Vagina (tissue), 2 donors: Measurements from ENCODE around the gene ANO7. TPM values are rescaled to one million over a fixed set of nuclear protein-coding genes. Genes with fewer than 3 reads are reported as not detected.

Experiments
- DNase-seq, 2 donors: peaks; one replicate each; pipeline ENCODE4 v3.0.0-alpha.2; 2017; ENCODE audit errors: extremely low spot score in 2 of 2
- H3K27ac ChIP-seq: fragments of 200-600 bp; sonication (generic); one replicate; pipeline ENCODE4 v1.5.1; 2019
- H3K27me3 ChIP-seq: fragments of 200-600 bp; sonication (generic); one replicate; pipeline ENCODE4 v1.5.1; 2019
- H3K36me3 ChIP-seq, 2 donors: fragments of 200-600 bp; sonication (generic); one replicate each; pipeline ENCODE4 v1.5.1; 2017 to 2019
- H3K4me1 ChIP-seq: fragments of 200-600 bp; sonication (generic); one replicate; pipeline ENCODE4 v1.5.1; 2019
- H3K4me3 ChIP-seq, 2 donors: fragments of 200-600 bp; sonication (generic); 1 replicate in 1 of 2; 2 replicates in 1 of 2; pipeline ENCODE4 v1.5.1; 2016 to 2019
- H3K9me3 ChIP-seq: fragments of 200-600 bp; sonication (generic); one replicate; pipeline ENCODE4 v1.5.1; 2019
- POLR2A ChIP-seq, 2 donors: fragments of 450-650 bp; IDR thresholded peaks; one replicate each; pipeline ENCODE4 v1.6.1; 2017; ENCODE audit warnings: antibody characterized with exemption in 2 of 2, mild to moderate bottlenecking in 2 of 2, moderate library complexity in 2 of 2
- POLR2AphosphoS5 ChIP-seq, 2 donors: sonication (generic); formaldehyde crosslinking; IDR thresholded peaks; one replicate each; pipeline ENCODE4 v1.9.0; 2017; ENCODE audit warnings: antibody characterized with exemption in 2 of 2, mild to moderate bottlenecking in 2 of 2, low read depth in 1 of 2; ENCODE audit not compliant: insufficient read depth in 1 of 2
- intact Hi-C: fragments of 100-400 bp; cut with DNase I; formaldehyde crosslinking; loops from one replicate; pipeline ENCODE4 v1.15.1; 2023
- total RNA-seq: library from RNA; depleted of rRNA; stranded (reverse); fragments of >200 nt; gene quantifications from one replicate; pipeline ENCODE4 v1.2.3, GENCODE V29; 2016
- TF ChIP-seq, protein P1 (sequence below), 3 experiments: fragments of 450-650 bp in 2 of 3; fragments of 200-600 bp in 1 of 3; sonication (generic) in 1 of 3; IDR thresholded peaks; one replicate each; pipeline ENCODE4 v1.5.1; 2017 to 2019; ENCODE audit warnings: antibody characterized with exemption in 3 of 3, mild to moderate bottlenecking in 2 of 3, moderate library complexity in 2 of 3

ANO7 gene
- total RNA-seq, 1 donor from 2014 or later = 0.98 TPM

DNA sequence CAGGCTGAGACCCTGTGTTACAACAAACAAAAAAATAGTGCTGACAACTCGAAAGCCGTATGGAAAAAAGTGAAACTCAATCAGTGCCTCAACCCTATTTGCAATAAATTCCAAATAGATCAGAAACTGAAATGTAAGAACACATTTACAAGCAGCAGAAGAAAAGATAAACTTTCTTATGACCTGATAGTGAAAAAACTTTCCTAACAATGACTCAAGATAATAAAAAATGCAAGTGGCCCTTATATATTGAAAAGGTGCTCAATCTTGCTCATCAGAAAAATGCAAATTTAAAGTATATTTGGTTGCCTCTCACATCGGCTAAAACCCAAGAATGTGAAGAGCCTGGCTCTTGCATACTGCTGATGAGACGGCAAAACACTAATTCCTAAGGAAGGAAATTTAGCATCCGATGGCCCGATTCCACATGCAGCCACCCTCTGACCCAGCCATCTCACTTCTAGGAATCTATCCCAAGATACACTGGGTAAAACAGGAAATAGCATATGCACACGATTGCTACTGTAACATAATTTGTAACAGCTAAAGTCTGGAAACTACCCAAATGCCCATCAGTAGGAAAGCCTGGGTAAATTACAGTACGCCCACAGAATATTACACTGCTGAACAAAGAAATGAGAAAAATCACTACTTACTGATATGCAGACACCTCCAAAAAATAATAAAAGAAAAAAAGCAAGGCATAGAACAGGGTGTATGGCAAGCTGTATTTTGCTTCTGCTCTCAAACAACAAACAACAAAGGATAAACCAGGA is 70.2 kb downstream of the ANO7 start:
- Histone ChIP-seq H3K9me3 (no peaks in the 10 kb centered on the region), H3K4me3 (no peak overlapping the region), H3K27ac (no peak overlapping the region), H3K27me3 (no peaks in the 10 kb centered on the region), H3K36me3 (peaks cover 10 to 90% of the 10 kb centered on the region in 2 donors), H3K4me1 (no peaks in the 10 kb centered on the region)
- intact Hi-C loops = no loop called here
- DNase-seq = no peak
- TF ChIP-seq, protein P1, sequence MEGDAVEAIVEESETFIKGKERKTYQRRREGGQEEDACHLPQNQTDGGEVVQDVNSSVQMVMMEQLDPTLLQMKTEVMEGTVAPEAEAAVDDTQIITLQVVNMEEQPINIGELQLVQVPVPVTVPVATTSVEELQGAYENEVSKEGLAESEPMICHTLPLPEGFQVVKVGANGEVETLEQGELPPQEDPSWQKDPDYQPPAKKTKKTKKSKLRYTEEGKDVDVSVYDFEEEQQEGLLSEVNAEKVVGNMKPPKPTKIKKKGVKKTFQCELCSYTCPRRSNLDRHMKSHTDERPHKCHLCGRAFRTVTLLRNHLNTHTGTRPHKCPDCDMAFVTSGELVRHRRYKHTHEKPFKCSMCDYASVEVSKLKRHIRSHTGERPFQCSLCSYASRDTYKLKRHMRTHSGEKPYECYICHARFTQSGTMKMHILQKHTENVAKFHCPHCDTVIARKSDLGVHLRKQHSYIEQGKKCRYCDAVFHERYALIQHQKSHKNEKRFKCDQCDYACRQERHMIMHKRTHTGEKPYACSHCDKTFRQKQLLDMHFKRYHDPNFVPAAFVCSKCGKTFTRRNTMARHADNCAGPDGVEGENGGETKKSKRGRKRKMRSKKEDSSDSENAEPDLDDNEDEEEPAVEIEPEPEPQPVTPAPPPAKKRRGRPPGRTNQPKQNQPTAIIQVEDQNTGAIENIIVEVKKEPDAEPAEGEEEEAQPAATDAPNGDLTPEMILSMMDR (IDR thresholded peaks at IDR 0.05) = no peak

DNA sequence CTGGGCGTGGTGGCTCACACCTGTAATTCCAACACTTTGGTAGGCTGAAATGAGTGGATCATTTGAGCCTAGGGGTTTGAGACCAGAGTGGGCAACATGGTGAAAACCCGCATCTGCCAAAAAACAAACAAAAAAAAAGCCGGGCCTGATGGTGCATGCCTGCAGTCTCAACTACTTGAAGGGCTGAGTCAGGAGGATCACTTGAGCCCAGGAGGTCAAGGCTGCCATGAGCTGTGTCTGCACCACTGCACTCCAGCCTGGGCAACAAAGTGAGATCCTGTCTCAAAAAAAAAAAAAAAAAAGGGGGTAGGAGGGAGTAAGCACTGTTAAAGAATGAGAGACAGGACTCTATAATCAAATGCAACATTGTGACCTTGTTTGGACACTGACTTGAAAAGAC is 72.4 kb downstream of the ANO7 start:
- Histone ChIP-seq H3K27me3 (no peaks in the 10 kb centered on the region), H3K27ac (no peak overlapping the region), H3K4me1 (no peaks in the 10 kb centered on the region), H3K36me3 (peaks cover 3 to 88% of the 10 kb centered on the region in 2 donors), H3K9me3 (no peaks in the 10 kb centered on the region), H3K4me3 (no peak overlapping the region)
- TF ChIP-seq POLR2A (IDR thresholded peaks at IDR 0.05) (no peak), POLR2AphosphoS5 (IDR thresholded peaks at IDR 0.05; ENCODE audit: insufficient read depth in 1 of 2, low read depth in 1 of 2) (no peak)
- TF ChIP-seq, protein P1 (IDR thresholded peaks at IDR 0.05) = no peak
- intact Hi-C loops = no loop called here
- DNase-seq = no peak

DNA sequence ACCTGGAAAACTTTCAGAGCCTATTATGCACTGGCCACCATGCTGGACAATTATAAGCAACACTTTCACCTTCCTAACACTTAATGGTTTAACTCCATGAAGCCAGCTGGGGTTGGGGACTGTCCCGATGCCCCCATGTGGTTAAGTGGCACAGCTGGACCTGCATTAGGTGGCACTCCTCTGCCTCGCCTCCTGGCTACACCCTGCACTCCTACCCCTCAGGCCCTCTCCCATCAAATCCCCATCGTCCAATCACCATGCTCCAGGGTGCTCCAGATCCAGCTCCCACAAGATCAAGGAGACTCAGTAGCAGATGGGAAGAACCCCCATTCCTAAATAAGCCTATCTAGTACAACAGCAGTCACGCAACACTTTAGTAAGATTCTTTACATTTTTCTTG is 73.2 kb downstream of the ANO7 start:
- H3K27ac ChIP-seq = no peak overlapping the region
- peaks cover 0 to 88% of the 10 kb centered on the region in 2 donors for H3K36me3 ChIP-seq
- no peak for DNase-seq
- intact Hi-C loops = no loop called here
- peaks cover 3% of the 10 kb centered on the region for H3K4me1 ChIP-seq
- no peak overlapping the region for H3K4me3 ChIP-seq
- H3K27me3 ChIP-seq = no peaks in the 10 kb centered on the region
- TF ChIP-seq POLR2A (IDR thresholded peaks at IDR 0.05) (no peak), POLR2AphosphoS5 (IDR thresholded peaks at IDR 0.05; ENCODE audit: insufficient read depth in 1 of 2, low read depth in 1 of 2) (no peak)
- TF ChIP-seq, protein P1 (IDR thresholded peaks at IDR 0.05) = no peak
- no peaks in the 10 kb centered on the region for H3K9me3 ChIP-seq

DNA sequence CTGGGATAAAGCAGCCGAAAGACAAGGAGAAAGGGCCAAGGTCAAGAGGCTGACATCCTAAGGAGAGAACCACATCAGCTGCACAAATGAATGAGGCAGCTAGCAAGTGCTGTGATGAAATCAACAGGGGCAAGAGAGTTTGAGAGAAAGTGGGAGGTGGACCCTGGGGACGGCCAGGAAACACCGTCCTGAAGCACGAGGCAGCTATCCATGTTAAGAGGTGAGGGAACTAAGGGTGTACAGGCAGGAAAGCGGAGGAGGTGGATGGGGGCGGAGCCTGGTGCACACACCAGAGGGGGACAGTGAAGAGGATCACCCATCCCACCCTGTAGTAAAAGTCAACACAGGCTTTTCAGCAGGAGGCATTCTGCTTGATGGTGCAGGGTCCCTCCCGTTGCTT is 74.6 kb downstream of the ANO7 start:
- Histone ChIP-seq H3K27ac (no peak overlapping the region), H3K27me3 (no peaks in the 10 kb centered on the region), H3K9me3 (no peaks in the 10 kb centered on the region), H3K4me1 (peaks cover 12% of the 10 kb centered on the region), H3K4me3 (no peak overlapping the region), H3K36me3 (peaks cover 0 to 84% of the 10 kb centered on the region in 2 donors)
- intact Hi-C loops = no loop called here
- no peak for TF ChIP-seq POLR2AphosphoS5 (IDR thresholded peaks at IDR 0.05; ENCODE audit: insufficient read depth in 1 of 2, low read depth in 1 of 2)
- TF ChIP-seq, protein P1 (IDR thresholded peaks at IDR 0.05) = no peak
- no peak for TF ChIP-seq POLR2A (IDR thresholded peaks at IDR 0.05)
- DNase-seq = no peak

DNA sequence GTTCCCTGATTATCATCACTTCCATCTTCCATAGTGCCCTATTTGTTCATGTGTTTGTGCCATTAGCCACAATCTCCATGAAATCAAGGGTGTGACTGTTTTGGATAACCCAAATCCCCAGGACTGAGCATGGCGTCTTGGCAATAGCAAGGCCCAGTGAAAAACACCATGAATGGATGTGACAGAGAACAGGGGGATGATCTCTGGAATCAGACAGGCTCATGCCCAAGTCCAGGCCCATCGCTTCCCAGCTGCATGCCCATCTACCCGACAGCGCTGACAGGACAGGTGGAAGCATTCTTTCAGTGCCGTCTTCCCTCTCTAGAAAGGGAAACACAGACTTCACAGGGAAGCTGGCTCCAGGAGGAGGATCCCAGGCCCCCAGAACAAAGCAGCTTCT is 77.0 kb downstream of the ANO7 start:
- H3K36me3 ChIP-seq = peaks cover 0 to 66% of the 10 kb centered on the region in 2 donors
- no peaks in the 10 kb centered on the region for H3K9me3 ChIP-seq
- DNase-seq = no peak

More for the DNA sequence above, 77.0 kb downstream of the ANO7 start:
- intact Hi-C loops = no loop called here
- H3K4me3 ChIP-seq = no peak overlapping the region
- no peaks in the 10 kb centered on the region for H3K27me3 ChIP-seq
- no peak overlapping the region for H3K27ac ChIP-seq
- TF ChIP-seq POLR2AphosphoS5 (IDR thresholded peaks at IDR 0.05; ENCODE audit: insufficient read depth in 1 of 2, low read depth in 1 of 2) (no peak), POLR2A (IDR thresholded peaks at IDR 0.05) (no peak)
- TF ChIP-seq, protein P1 (IDR thresholded peaks at IDR 0.05) = no peak
- H3K4me1 ChIP-seq = peaks cover 33% of the 10 kb centered on the region
